ENCODE data around the gene OLAH.

GRCh38 chr10:15067154-15067553 lies 23.4 kb downstream of the OLAH start:
- TF ChIP-seq POLR2AphosphoS5 (IDR thresholded peaks at IDR 0.05) (no peak), CTCF (IDR thresholded peaks at IDR 0.05) (no peak)

Measured in suprapubic skin (tissue), 3 donors.